Activated CD4-positive, CD25-positive, alpha-beta regulatory T cell treated with anti-CD3 and anti-CD28 coated beads, Interleukin-2, amount 50 U/mL, for 16 hours (primary cell): Measurements from ENCODE around the gene TRAPPC1.
"Not testable (repeated sequence)": the region's sequence is repeated elsewhere in the genome, so short reads cannot be mapped to it uniquely, and the experiment has no call there.

Experiments used
- DNase-seq: peaks from one replicate; pipeline ENCODE4 v3.0.0-alpha.2; 2020; ENCODE audit warnings: low read depth, low spot score

Gene TRAPPC1

GRCh38 chr17:7931709-7932482 lies at the start of gene TRAPPC1, which contains the start of gene CNTROB:
Gene TRAPPC1 (minus strand): TSS chr17:7931946. CDS start chr17:7931829, 117 bp downstream.
Gene CNTROB (plus strand): TSS chr17:7932206. CDS start chr17:7933080, 874 bp downstream.
- peak; percentile 99 for DNase-seq

- no peak for DNase-seq
Observed at GRCh38 chr17:7977805-7978204, 46.1 kb upstream of the TRAPPC1 start.

GRCh38 chr17:7977039-7977438 lies 45.3 kb upstream of the TRAPPC1 start:
- no peak for DNase-seq

GRCh38 chr17:7974638-7975131 lies 42.9 kb upstream of the TRAPPC1 start:
- DNase-seq: no peak

- no peak for DNase-seq
Observed at GRCh38 chr17:7972131-7972785, 40.5 kb upstream of the TRAPPC1 start.

GRCh38 chr17:7971651-7972050 lies 39.9 kb upstream of the TRAPPC1 start:
- no peak for DNase-seq

- no peak for DNase-seq
Observed at GRCh38 chr17:7969433-7969832, 37.7 kb upstream of the TRAPPC1 start.

GRCh38 chr17:7967751-7968150 lies 36.0 kb upstream of the TRAPPC1 start:
- no peak for DNase-seq

- DNase-seq: no peak
Observed at GRCh38 chr17:7961421-7961820, 29.7 kb upstream of the TRAPPC1 start.

- DNase-seq: no peak
Observed at GRCh38 chr17:7959503-7960253, 27.9 kb upstream of the TRAPPC1 start.

- no peak for DNase-seq
Observed at GRCh38 chr17:7956228-7956965, 24.7 kb upstream of the TRAPPC1 start.

GRCh38 chr17:7955414-7956227 lies 23.9 kb upstream of the TRAPPC1 start:
- DNase-seq: no peak

GRCh38 chr17:7953266-7953665 lies 21.5 kb upstream of the TRAPPC1 start:
- not testable (repeated sequence) for DNase-seq

GRCh38 chr17:7951143-7951792 lies 19.5 kb upstream of the TRAPPC1 start:
- no peak for DNase-seq

GRCh38 chr17:7950578-7950977 lies 18.8 kb upstream of the TRAPPC1 start:
- no peak for DNase-seq

- no peak for DNase-seq
Observed at GRCh38 chr17:7947651-7948050, 15.9 kb upstream of the TRAPPC1 start.

GRCh38 chr17:7946441-7946840 lies 14.7 kb upstream of the TRAPPC1 start:
- no peak for DNase-seq

- no peak for DNase-seq
Observed at GRCh38 chr17:7945651-7946050, 13.9 kb upstream of the TRAPPC1 start.

- no peak for DNase-seq
Observed at GRCh38 chr17:7944326-7944725, 12.6 kb upstream of the TRAPPC1 start.

GRCh38 chr17:7943291-7943690 lies 11.5 kb upstream of the TRAPPC1 start:
- DNase-seq: no peak
